ENCODE data around the gene ARHGEF7.
"Not testable (repeated sequence)": the region's sequence is repeated elsewhere in the genome, so short reads cannot be mapped to it uniquely, and the experiment has no call there.

The ARHGEF7 gene

GRCh38 chr13:111115061-111115964 is at the start of gene ARHGEF7:
Gene ARHGEF7 (plus strand): TSS chr13:111115310. CDS start chr13:111115527, 217 bp downstream.
- no peak for DNase-seq (ENCODE audit: low read depth in 2 of 2)

- DNase-seq (ENCODE audit: low read depth in 2 of 2): no peak
Measured at GRCh38 chr13:111065698-111066097, 49.4 kb upstream of the ARHGEF7 start.

- DNase-seq (ENCODE audit: low read depth in 2 of 2): no peak
Measured at GRCh38 chr13:111066544-111066943, 48.6 kb upstream of the ARHGEF7 start.

- DNase-seq (ENCODE audit: low read depth in 2 of 2): no peak
Measured at GRCh38 chr13:111068009-111068350, 47.1 kb upstream of the ARHGEF7 start.

GRCh38 chr13:111071120-111071519 is 44.0 kb upstream of the ARHGEF7 start:
- DNase-seq (ENCODE audit: low read depth in 2 of 2): not testable (repeated sequence)

GRCh38 chr13:111071526-111071925 is 43.6 kb upstream of the ARHGEF7 start:
- not testable (repeated sequence) for DNase-seq (ENCODE audit: low read depth in 2 of 2)

- no peak for DNase-seq (ENCODE audit: low read depth in 2 of 2)
Measured at GRCh38 chr13:111074826-111075225, 40.3 kb upstream of the ARHGEF7 start.

GRCh38 chr13:111076155-111077013 is 38.7 kb upstream of the ARHGEF7 start:
- no peak for DNase-seq (ENCODE audit: low read depth in 2 of 2)

GRCh38 chr13:111079375-111079774 is 35.7 kb upstream of the ARHGEF7 start:
- DNase-seq (ENCODE audit: low read depth in 2 of 2): no peak

- no peak for DNase-seq (ENCODE audit: low read depth in 2 of 2)
Measured at GRCh38 chr13:111080642-111081041, 34.5 kb upstream of the ARHGEF7 start.

- DNase-seq (ENCODE audit: low read depth in 2 of 2): no peak
Measured at GRCh38 chr13:111082240-111082639, 32.9 kb upstream of the ARHGEF7 start.

- not testable (repeated sequence) for DNase-seq (ENCODE audit: low read depth in 2 of 2)
Measured at GRCh38 chr13:111082769-111083168, 32.3 kb upstream of the ARHGEF7 start.

GRCh38 chr13:111083693-111084092 is 31.4 kb upstream of the ARHGEF7 start:
- not testable (repeated sequence) for DNase-seq (ENCODE audit: low read depth in 2 of 2)

GRCh38 chr13:111090169-111090568 is 24.9 kb upstream of the ARHGEF7 start:
- DNase-seq (ENCODE audit: low read depth in 2 of 2): no peak

- DNase-seq (ENCODE audit: low read depth in 2 of 2): no peak
Measured at GRCh38 chr13:111092685-111093084, 22.4 kb upstream of the ARHGEF7 start.

GRCh38 chr13:111093136-111093535 is 22.0 kb upstream of the ARHGEF7 start:
- DNase-seq (ENCODE audit: low read depth in 2 of 2): no peak

- DNase-seq (ENCODE audit: low read depth in 2 of 2): no peak
Measured at GRCh38 chr13:111093634-111094033, 21.5 kb upstream of the ARHGEF7 start.

- DNase-seq (ENCODE audit: low read depth in 2 of 2): no peak
Measured at GRCh38 chr13:111095031-111095840, 19.9 kb upstream of the ARHGEF7 start.

GRCh38 chr13:111095911-111096501 is 19.1 kb upstream of the ARHGEF7 start:
- DNase-seq (ENCODE audit: low read depth in 2 of 2): no peak

GRCh38 chr13:111099290-111099689 is 15.8 kb upstream of the ARHGEF7 start:
- DNase-seq (ENCODE audit: low read depth in 2 of 2): no peak

GRCh38 chr13:111110054-111110453 is 5.1 kb upstream of the ARHGEF7 start:
- no peak for DNase-seq (ENCODE audit: low read depth in 2 of 2)
